GM19452 (cell line): Measurements from ENCODE around the gene NAMPT.

Source experiments
- ATAC-seq: cut with Tn5 transposase; IDR thresholded peaks from one replicate; pipeline ENCODE4 v1.9.1; 2021; ENCODE audit not compliant: unreplicated experiment

The NAMPT gene

GRCh38 chr7:106277976-106278375, 6.8 kb downstream of the NAMPT start:
- ATAC-seq = no peak

GRCh38 chr7:106276513-106276912, 8.3 kb downstream of the NAMPT start:
- no peak for ATAC-seq

DNA sequence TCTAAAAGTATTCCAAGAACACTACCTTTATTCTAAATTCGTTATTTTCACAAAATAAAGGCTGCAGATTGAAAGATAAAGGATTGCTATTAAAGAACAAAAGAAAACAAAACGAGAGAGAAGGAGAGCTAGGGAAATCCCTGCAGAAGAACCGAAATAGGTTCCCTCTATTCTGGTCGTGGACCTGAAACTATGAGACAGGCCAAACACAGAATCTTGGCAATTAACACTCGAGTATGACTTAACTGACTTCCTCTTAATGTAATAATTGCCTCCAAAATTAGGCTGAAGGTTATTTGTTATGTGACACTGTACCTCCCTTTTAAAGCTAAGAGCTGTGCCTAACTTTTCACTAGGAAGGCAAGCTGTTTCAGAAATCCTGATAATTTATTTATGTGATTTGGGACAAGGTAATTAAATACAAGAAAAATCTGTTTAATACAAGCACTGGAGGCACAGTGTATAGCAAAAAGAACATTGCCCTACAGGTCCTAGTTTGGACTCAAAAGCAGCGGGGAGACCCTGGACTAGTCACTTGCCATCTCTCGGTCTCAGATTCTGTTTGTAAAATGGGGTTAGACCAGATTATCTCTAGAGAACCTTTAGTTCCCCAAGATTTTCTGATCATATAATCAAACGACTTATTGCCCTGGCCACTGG, 11.6 kb downstream of the NAMPT start:
- no peak for ATAC-seq

- ATAC-seq = no peak
Observed at GRCh38 chr7:106270122-106270977, 14.4 kb downstream of the NAMPT start.

- no peak for ATAC-seq
Observed at GRCh38 chr7:106269254-106269961, 15.4 kb downstream of the NAMPT start.

- ATAC-seq = no peak
Observed at GRCh38 chr7:106265133-106265532, 19.6 kb downstream of the NAMPT start.

DNA sequence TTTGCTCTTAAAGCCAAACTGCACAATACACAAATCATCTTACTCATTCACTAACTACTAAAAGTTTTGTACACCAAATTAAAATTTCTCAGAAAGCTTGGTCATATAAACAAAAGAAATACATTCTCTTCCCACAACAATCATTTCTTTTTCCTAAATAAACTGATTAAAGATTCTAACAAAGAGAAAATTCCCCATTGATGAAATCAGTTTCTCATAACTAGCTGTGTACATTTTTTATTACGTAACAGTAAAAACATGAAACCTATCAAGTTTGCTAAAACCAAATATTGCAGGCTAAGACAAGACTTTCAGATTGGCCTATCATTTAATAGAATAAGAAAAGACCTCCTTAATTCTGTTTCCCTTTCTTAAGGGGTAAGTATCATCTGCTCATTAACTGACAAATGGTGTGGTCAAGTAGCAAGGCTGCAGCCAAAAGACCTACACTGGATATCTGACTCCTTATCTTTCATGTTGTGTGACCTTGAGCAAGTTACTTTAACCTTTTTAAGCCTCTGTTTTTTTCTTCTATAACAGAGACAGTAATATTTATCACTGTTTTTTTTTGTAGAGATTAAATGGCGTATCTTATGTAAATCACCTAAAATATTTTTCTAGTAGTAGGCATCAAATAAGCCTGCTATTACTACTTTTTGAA, 22.4 kb downstream of the NAMPT start:
- no peak for ATAC-seq

DNA sequence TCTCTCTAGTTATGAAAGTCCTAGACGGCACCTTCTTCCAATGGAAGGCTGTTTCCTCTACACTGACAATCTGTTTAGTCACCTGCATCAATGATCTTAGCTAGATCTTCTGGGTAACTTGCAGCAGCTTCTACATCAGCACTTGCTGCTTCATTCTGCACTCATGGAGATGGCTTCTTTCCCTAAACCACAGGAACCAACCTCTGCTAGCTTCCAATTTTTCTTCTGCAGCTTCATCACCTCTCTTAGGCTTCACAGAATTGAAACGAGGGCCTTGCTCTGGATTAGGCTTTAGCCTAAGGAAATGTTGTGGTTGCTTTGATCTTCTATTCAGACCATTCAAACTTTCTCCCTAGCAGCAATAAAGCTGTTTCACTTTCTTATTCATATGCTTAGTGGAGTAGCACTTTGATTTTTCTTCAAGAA, 24.6 kb downstream of the NAMPT start:
- ATAC-seq = no peak

- no peak for ATAC-seq
Observed at GRCh38 chr7:106258789-106259188, 26.0 kb downstream of the NAMPT start.

GRCh38 chr7:106257752-106258151, 27.0 kb downstream of the NAMPT start:
- no peak for ATAC-seq

- ATAC-seq = no peak
Observed at GRCh38 chr7:106256144-106256543, 28.6 kb downstream of the NAMPT start.

DNA sequence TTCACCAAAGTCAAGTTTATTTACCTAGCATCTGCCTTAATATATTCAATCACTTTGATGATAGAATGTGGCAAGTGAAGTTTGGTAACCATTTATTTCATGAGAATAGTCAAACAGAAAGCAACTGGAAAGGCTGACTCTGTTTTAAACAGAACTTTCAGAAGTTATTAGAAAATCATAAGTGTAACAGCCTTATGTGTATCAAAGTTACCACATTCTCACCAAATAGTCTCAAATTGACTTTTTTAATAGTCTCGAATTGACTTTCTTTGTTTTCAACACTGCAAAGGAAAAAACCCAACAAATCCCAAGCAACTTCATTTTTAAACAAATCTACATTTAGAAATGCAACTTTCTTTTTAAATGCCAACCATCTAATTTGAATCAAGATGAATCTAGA, 29.5 kb downstream of the NAMPT start:
- no peak for ATAC-seq

GRCh38 chr7:106254525-106255116, 30.2 kb downstream of the NAMPT start:
- ATAC-seq = no peak

- ATAC-seq = no peak
Observed at GRCh38 chr7:106252568-106252967, 32.2 kb downstream of the NAMPT start.

- no peak for ATAC-seq
Observed at GRCh38 chr7:106249488-106249887, 35.3 kb downstream of the NAMPT start.

GRCh38 chr7:106248600-106248999, 36.2 kb downstream of the NAMPT start:
- ATAC-seq = no peak

GRCh38 chr7:106247841-106248240, 36.9 kb downstream of the NAMPT start:
- no peak for ATAC-seq

DNA sequence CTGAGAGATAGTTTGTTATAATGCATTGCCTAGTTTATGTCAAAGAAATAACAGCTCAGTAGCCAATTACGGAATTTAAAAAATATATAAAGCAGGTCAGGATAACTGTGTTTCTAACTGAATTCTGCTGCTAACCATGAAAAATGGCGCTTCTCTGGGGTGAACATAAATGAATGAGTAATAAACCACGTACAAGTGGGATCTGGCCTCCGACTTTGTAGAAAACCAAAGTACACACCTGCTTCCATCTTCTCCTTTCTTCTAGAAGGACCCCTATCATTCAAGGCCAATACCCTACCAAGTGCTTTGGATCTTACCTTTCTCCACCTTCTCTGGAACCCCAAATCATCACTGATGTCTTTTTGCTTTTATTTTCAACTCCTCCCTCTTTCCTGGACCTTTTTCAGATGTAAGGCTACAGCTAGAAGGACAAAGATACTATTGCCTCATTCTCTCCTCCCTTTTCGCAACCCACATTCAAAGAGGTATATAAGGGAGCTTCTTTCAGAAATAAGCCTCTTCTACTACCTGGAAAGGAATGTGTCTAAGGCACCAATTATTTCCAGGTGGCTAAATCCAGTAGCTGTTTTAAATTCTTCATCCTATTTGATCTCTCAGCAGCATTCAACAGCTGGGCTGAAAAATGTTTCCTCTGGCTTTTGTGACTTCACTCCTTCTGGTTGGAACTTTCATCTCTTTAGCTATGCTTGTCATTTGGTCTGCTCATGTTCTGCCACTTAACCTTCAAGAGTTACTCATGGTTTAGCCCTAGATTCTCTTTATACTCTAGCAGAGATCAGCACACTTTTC, 37.7 kb downstream of the NAMPT start:
- ATAC-seq = no peak

GRCh38 chr7:106243893-106244292, 40.9 kb downstream of the NAMPT start:
- ATAC-seq = no peak

GRCh38 chr7:106239406-106239805, 45.4 kb downstream of the NAMPT start:
- ATAC-seq = no peak
